H1 (cell line): ENCODE data around the gene FLRT2. TPM values are rescaled to one million over a fixed set of nuclear protein-coding genes. Genes with fewer than 3 reads are reported as not detected.

Experiments used
- CTCF ChIA-PET: fragments of 300-600 bp; sonication (Branson Sonifier 250); formaldehyde crosslinking; loops from one replicate; lab custom pipeline; 2021; ENCODE audit not compliant: partially characterized antibody; lab: Charles Lee
- POLR2A ChIA-PET: fragments of 300-600 bp; sonication (Branson Sonifier 250); formaldehyde crosslinking; loops from one replicate; lab custom pipeline; 2021; ENCODE audit warnings: inconsistent platforms; ENCODE audit not compliant: partially characterized antibody; lab: Charles Lee
- DNase-seq, 2 experiments: peaks; one replicate each; pipeline versions ENCODE4 v3.0.0 to v3.0.0-alpha.2; 2010 to 2022; ENCODE audit warnings: low spot score in 2 of 2, low read depth in 1 of 2, mixed read lengths in 1 of 2
- FAIRE-seq: peaks from 2 replicates; lab custom pipeline; 2011; peaks lifted over from hg19 to GRCh38; lab: Jason Lieb, UNC
- H2AFZ ChIP-seq: 2 replicates; pipeline ENCODE4 v1.8.1; 2012; ENCODE audit warnings: low read length, inconsistent platforms
- H2AK5ac ChIP-seq: 2 replicates; pipeline ENCODE4 v1.6.1; 2013; ENCODE audit warnings: low read depth, low read length
- H2BK120ac ChIP-seq: replicated peaks from 2 replicates; pipeline ENCODE3; 2013; ENCODE audit warnings: low read depth, low read length, inconsistent platforms
- H2BK12ac ChIP-seq: 2 replicates; pipeline ENCODE4 v1.6.1; 2013; ENCODE audit warnings: low read depth, low read length
- H2BK15ac ChIP-seq: 2 replicates; pipeline ENCODE4 v1.6.1; 2013; ENCODE audit warnings: low read length
- H2BK20ac ChIP-seq: 2 replicates; pipeline ENCODE4 v1.6.1; 2013; ENCODE audit warnings: low read length
- H2BK5ac ChIP-seq: 2 replicates; pipeline ENCODE4 v1.6.1; 2013; ENCODE audit warnings: low read depth, low read length
- H3K14ac ChIP-seq: 2 replicates; pipeline ENCODE4 v1.6.1; 2013; ENCODE audit warnings: inconsistent platforms; ENCODE audit not compliant: insufficient read length
- H3K18ac ChIP-seq: 2 replicates; pipeline ENCODE4 v1.6.1; 2013; ENCODE audit warnings: low read length; ENCODE audit errors: extremely low read depth
- H3K23ac ChIP-seq: 2 replicates; pipeline ENCODE4 v1.6.1; 2013; ENCODE audit warnings: inconsistent platforms; ENCODE audit not compliant: insufficient read length
- H3K23me2 ChIP-seq: 2 replicates; pipeline ENCODE4 v1.6.1; 2013; ENCODE audit warnings: low read depth, low read length
- H3K27ac ChIP-seq: 2 replicates; pipeline ENCODE4 v1.6.1; 2011; ENCODE audit warnings: low read depth, low read length, inconsistent platforms
- H3K27me3 ChIP-seq, 4 experiments: replicated peaks in 1 of 4; 1 replicate in 1 of 4; 2 replicates in 3 of 4; pipeline versions ENCODE4 v1.6.1 to v1.8.1; 2011 to 2013; ENCODE audit warnings: low read length in 3 of 4, mild to moderate bottlenecking in 3 of 4, inconsistent platforms in 2 of 4, mixed read lengths in 2 of 4, moderate library complexity in 1 of 4; ENCODE audit not compliant: control insufficient read depth in 3 of 4, insufficient read depth in 3 of 4; ENCODE audit errors: extremely low read depth in 1 of 4
- H3K36me3 ChIP-seq, 4 experiments: 2 replicates each; pipeline versions ENCODE4 v1.6.1 to v1.8.1; 2011 to 2013; ENCODE audit warnings: mild to moderate bottlenecking in 4 of 4, low read length in 3 of 4, moderate library complexity in 2 of 4, control low read depth in 1 of 4, inconsistent platforms in 1 of 4; ENCODE audit not compliant: insufficient read depth in 4 of 4, control insufficient read depth in 2 of 4
- H3K4ac ChIP-seq: replicated peaks from 2 replicates; pipeline ENCODE3; 2013; ENCODE audit warnings: low read length, low read depth, mixed read lengths, inconsistent platforms; ENCODE audit not compliant: insufficient read length
- H3K4me1 ChIP-seq, 4 experiments: replicated peaks in 1 of 4; 1 replicate in 1 of 4; 2 replicates in 3 of 4; pipeline versions ENCODE4 v1.6.1 to v1.8.1; 2011 to 2013; ENCODE audit warnings: low read length in 3 of 4, inconsistent platforms in 2 of 4, mixed read lengths in 1 of 4; ENCODE audit not compliant: insufficient read depth in 4 of 4, control insufficient read depth in 3 of 4
- H3K4me2 ChIP-seq, 2 experiments: 2 replicates each; pipeline versions ENCODE4 v1.6.1 to v1.8.1; 2011 to 2013; ENCODE audit warnings: low read depth in 2 of 2, low read length in 2 of 2, control low read depth in 1 of 2, inconsistent platforms in 1 of 2, mild to moderate bottlenecking in 1 of 2; ENCODE audit not compliant: insufficient read depth in 1 of 2
- H3K4me3 ChIP-seq, 4 experiments: fragments of 200-600, 300-600 bp in 1 of 4; sonication (generic), shearing (Covaris generic), sonication (Bioruptor Twin) in 1 of 4; 2 replicates each; pipeline versions ENCODE4 v1.5.1 to v1.8.1; 2011 to 2016; ENCODE audit warnings: low read length in 4 of 4, low read depth in 3 of 4, control low read depth in 2 of 4, inconsistent platforms in 2 of 4, mild to moderate bottlenecking in 2 of 4, mixed read lengths in 1 of 4, moderate library complexity in 1 of 4; ENCODE audit not compliant: insufficient read depth in 2 of 4; ENCODE audit errors: extremely low read depth in 1 of 4
- H3K56ac ChIP-seq: replicated peaks from 2 replicates; pipeline ENCODE3; 2013; ENCODE audit warnings: low read depth, mild to moderate bottlenecking, mixed read lengths, low read length, inconsistent platforms; ENCODE audit not compliant: insufficient read length
- H3K79me1 ChIP-seq: 2 replicates; pipeline ENCODE4 v1.6.1; 2013; ENCODE audit warnings: low read depth, low read length, control low read depth
- H3K79me2 ChIP-seq, 2 experiments: 2 replicates each; pipeline versions ENCODE4 v1.6.1 to v1.8.1; 2012 to 2013; ENCODE audit warnings: low read length in 2 of 2, mild to moderate bottlenecking in 2 of 2, inconsistent platforms in 1 of 2; ENCODE audit not compliant: insufficient read depth in 2 of 2, control insufficient read depth in 1 of 2
- H3K9ac ChIP-seq, 4 experiments: replicated peaks in 1 of 4; 1 replicate in 1 of 4; 2 replicates in 3 of 4; pipeline versions ENCODE4 v1.6.1 to v1.8.1; 2011 to 2013; ENCODE audit warnings: low read depth in 3 of 4, low read length in 3 of 4, control low read depth in 2 of 4, mild to moderate bottlenecking in 2 of 4, moderate library complexity in 2 of 4, inconsistent platforms in 1 of 4; ENCODE audit errors: extremely low read depth in 1 of 4
- H3K9me3 ChIP-seq, 2 experiments: 2 replicates each; pipeline versions ENCODE4 v1.6.1 to v1.8.1; 2012 to 2013; ENCODE audit warnings: mild to moderate bottlenecking in 2 of 2, moderate library complexity in 2 of 2, control low read depth in 1 of 2, inconsistent platforms in 1 of 2, low read depth in 1 of 2, low read length in 1 of 2, mixed read lengths in 1 of 2; ENCODE audit not compliant: insufficient read depth in 2 of 2
- H4K20me1 ChIP-seq, 2 experiments: replicated peaks in 1 of 2; 2 replicates each; pipeline versions ENCODE3 to v1.8.1; 2011 to 2013; ENCODE audit warnings: inconsistent platforms in 2 of 2, low read length in 2 of 2, mild to moderate bottlenecking in 1 of 2; ENCODE audit not compliant: insufficient read depth in 2 of 2, control insufficient read depth in 1 of 2
- H4K5ac ChIP-seq: 2 replicates; pipeline ENCODE4 v1.6.1; 2013; ENCODE audit warnings: low read length, low read depth, mixed read lengths, inconsistent platforms; ENCODE audit not compliant: insufficient read length
- H4K8ac ChIP-seq: 2 replicates; pipeline ENCODE4 v1.8.0; 2013; ENCODE audit warnings: mild to moderate bottlenecking, moderate library complexity, low read length, inconsistent platforms; ENCODE audit not compliant: insufficient read depth; ENCODE audit errors: extremely low read depth
- H4K91ac ChIP-seq: replicated peaks from 2 replicates; pipeline ENCODE3; 2013; ENCODE audit warnings: low read length, mixed read lengths, inconsistent platforms; ENCODE audit not compliant: insufficient read length
- ASH2L ChIP-seq: fragments of 200-600, 300-600 bp; sonication (generic); IDR thresholded peaks from one replicate; pipeline ENCODE4 v1.7.1; 2017; ENCODE audit warnings: low read length
- BACH1 ChIP-seq: IDR thresholded peaks from 2 replicates; pipeline ENCODE4 v1.6.1; 2012; ENCODE audit warnings: low read length, improper control_type of control experiment
- CBX8 ChIP-seq: fragments of 300-800, 300-1000 bp; sonication (generic); IDR thresholded peaks from 2 replicates; pipeline ENCODE4 v1.7.1; 2016; ENCODE audit warnings: low read depth, low read length, borderline replicate concordance
- CREB1 ChIP-seq: IDR thresholded peaks from 2 replicates; pipeline ENCODE4 v1.6.1; 2012; ENCODE audit warnings: inconsistent platforms
- EGR1 ChIP-seq: IDR thresholded peaks from 2 replicates; pipeline ENCODE4 v1.6.1; 2011; ENCODE audit warnings: low read depth, low read length, borderline replicate concordance
- KDM5A ChIP-seq: fragments of 200-600 bp; IDR thresholded peaks from 2 replicates; pipeline ENCODE4 v1.7.1; 2012; ENCODE audit warnings: mild to moderate bottlenecking, low read length, inconsistent platforms, mixed read lengths
- MAFK ChIP-seq: IDR thresholded peaks from 2 replicates; pipeline ENCODE4 v1.6.1; 2012; ENCODE audit warnings: low read depth, mild to moderate bottlenecking, improper control_type of control experiment, low read length
- NRF1 ChIP-seq: IDR thresholded peaks from 2 replicates; pipeline ENCODE4 v1.6.1; 2011; ENCODE audit warnings: mild to moderate bottlenecking, low read depth, low read length, improper control_type of control experiment
- POLR2A ChIP-seq, 2 experiments: IDR thresholded peaks; 1 replicate in 1 of 2; 2 replicates in 1 of 2; pipeline ENCODE4 v1.6.1; 2011; ENCODE audit warnings: low read depth in 2 of 2, low read length in 2 of 2, mild to moderate bottlenecking in 2 of 2; ENCODE audit errors: control extremely low read depth in 1 of 2
- RAD21 ChIP-seq, 2 experiments: IDR thresholded peaks in 1 of 2; conservative IDR thresholded peaks in 1 of 2; 2 replicates each; pipeline ENCODE4 v1.6.1; 2011; ENCODE audit warnings: low read depth in 2 of 2, low read length in 2 of 2, improper control_type of control experiment in 1 of 2, inconsistent platforms in 1 of 2, mild to moderate bottlenecking in 1 of 2, moderate library complexity in 1 of 2
- TAF7 ChIP-seq: optimal IDR thresholded peaks from 2 replicates; pipeline ENCODE3; 2011; ENCODE audit warnings: low read depth, mild to moderate bottlenecking, inconsistent platforms, low read length, moderate library complexity, borderline replicate concordance
- TEAD4 ChIP-seq: IDR thresholded peaks from 2 replicates; pipeline ENCODE4 v1.6.1; 2012; ENCODE audit warnings: low read depth, low read length, inconsistent platforms, mixed read lengths
- ZNF274 ChIP-seq: IDR thresholded peaks from 2 replicates; pipeline ENCODE4 v1.7.0; 2012; ENCODE audit warnings: low read length, borderline replicate concordance; ENCODE audit errors: extremely low read depth
- WGBS, 2 experiments: shearing (Covaris generic) in 1 of 2; methylation state at CpG; one replicate each; pipeline versions ENCODE4 v1.1.6 to v1.1.7; 2013 to 2015; ENCODE audit warnings: low lambda C conversion rate in 2 of 2, mixed read lengths in 2 of 2, inconsistent platforms in 1 of 2, low coverage in 1 of 2, missing lambda C conversion rate in 1 of 2; ENCODE audit not compliant: insufficient replicate concordance in 2 of 2, insufficient coverage in 1 of 2, insufficient read length in 1 of 2; ENCODE audit errors: extremely low coverage in 1 of 2, missing lambda C conversion rate in 1 of 2; 5-methylcytosine and 5-hydroxymethylcytosine counted together
- polyA plus RNA-seq, 7 experiments: library from polyadenylated mRNA; depleted of rRNA in 3 of 7; stranded (reverse) in 5 of 7; unstranded in 2 of 7; fragments of >200 nt in 5 of 7; fragments of 200-250 nt in 2 of 7; gene quantifications; 1 replicate in 5 of 7; 2 replicates in 1 of 7; 4 replicates in 1 of 7; pipeline versions ENCODE4 v1.2.1 to v1.2.3, GENCODE V29; 2011 to 2013; ENCODE audit warnings: missing spikeins in 2 of 7, mixed read lengths in 2 of 7
- total RNA-seq: library from RNA; stranded (reverse); fragmentation: NEBNext Ultra II Directional; extraction: Animal tissue kit (Norgen Biotek cat#: 25700); gene quantifications from 2 replicates; pipeline ENCODE4 v1.2.1, GENCODE V29; 2021
- TF ChIP-seq, protein P1 (sequence below): IDR thresholded peaks from 2 replicates; pipeline ENCODE4 v1.6.1; 2012; ENCODE audit warnings: inconsistent platforms

Gene FLRT2
- total and polyA plus RNA-seq, 2 of the 8 experiments (the other 6 are each of a cell fraction or from before 2014, with no cell fraction given): 2.4 to 6.9 TPM

DNA sequence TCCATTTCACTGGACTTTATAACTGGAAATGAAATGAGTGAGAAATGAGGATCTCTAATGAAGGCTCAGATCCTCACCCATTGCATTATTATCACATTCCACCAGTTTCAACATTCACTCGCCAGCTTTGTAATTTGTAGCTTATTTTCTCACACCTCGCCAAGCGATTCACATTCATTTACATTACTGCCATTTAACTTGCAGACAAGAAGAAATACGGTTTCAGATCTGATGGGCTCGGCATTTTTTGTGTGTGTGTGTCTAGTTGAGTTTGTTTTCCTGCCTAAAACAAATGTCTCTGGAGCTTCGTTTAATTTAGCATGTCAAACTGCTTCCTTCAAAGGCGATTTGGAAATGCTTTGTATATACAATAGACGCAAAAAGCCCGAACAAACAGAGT is 132.2 kb downstream of the FLRT2 start:
- H3K4me2 ChIP-seq: no peak overlapping the region
- 86% methylated on average over 9 of the region's 9 CpGs; no CpG with 5 or more reads in 1 of the 2 experiments for WGBS, 2 experiments
- H4K91ac ChIP-seq: no peak overlapping the region
- no peak overlapping the region for H2BK20ac ChIP-seq
- H4K20me1 ChIP-seq: no peaks in the 10 kb centered on the region
- H3K14ac ChIP-seq: no peak overlapping the region
- H2BK15ac ChIP-seq: no peak overlapping the region
- H3K27me3 ChIP-seq: no peaks in the 10 kb centered on the region
- no peaks in the 10 kb centered on the region for H3K79me1 ChIP-seq
- H2AK5ac ChIP-seq: no peak overlapping the region
- no peaks in the 10 kb centered on the region for H3K9me3 ChIP-seq
- no peak overlapping the region for H2BK12ac ChIP-seq
- no peak for DNase-seq
- 0 out of 2 replicates have a peak overlapping the region, but pooled peaks have one; percentile 4 for H2AFZ ChIP-seq
- H4K8ac ChIP-seq: no peak overlapping the region
- FAIRE-seq: no peak
- no peak overlapping the region for H4K5ac ChIP-seq
- H3K4me1 ChIP-seq: no peaks in the 10 kb centered on the region
- H2BK120ac ChIP-seq: no peak overlapping the region
- H3K27ac ChIP-seq: no peak overlapping the region
- CTCF ChIA-PET: interaction anchor here (1.9 kb wide), 1 partner anchor 374 kb away, joined by 5 read pairs; no protein-coding TSS in a partner anchor
- H3K36me3 ChIP-seq: no peaks in the 10 kb centered on the region
- H2BK5ac ChIP-seq: no peak overlapping the region
- no peak overlapping the region for H3K23ac ChIP-seq
- no peaks in the 10 kb centered on the region for H3K79me2 ChIP-seq
- H3K4ac ChIP-seq: no peak overlapping the region
- no peak overlapping the region for H3K56ac ChIP-seq
- H3K23me2 ChIP-seq: no peaks in the 10 kb centered on the region
- POLR2A ChIA-PET: no interaction called here
- no peak overlapping the region for H3K18ac ChIP-seq
- H3K9ac ChIP-seq: no peak overlapping the region
- H3K4me3 ChIP-seq: no peak overlapping the region
- TF ChIP-seq TAF7 (no peak), EGR1 (no peak), NRF1 (no peak), KDM5A (no peak), ZNF274 (no peak), TEAD4 (no peak), RAD21 (IDR thresholded peaks at IDR 0.05 in 1 of 2, conservative IDR thresholded peaks at IDR 0.05 in 1 of 2; ENCODE audit: low read depth in 2 of 2, low read length in 2 of 2) (no peak), CREB1 (no peak), MAFK (no peak), ASH2L (no peak), POLR2A (IDR thresholded peaks at IDR 0.05; ENCODE audit: control extremely low read depth in 1 of 2, low read depth in 2 of 2, low read length in 2 of 2) (no peak), BACH1 (no peak), CBX8 (no peak)
- TF ChIP-seq, protein P1, sequence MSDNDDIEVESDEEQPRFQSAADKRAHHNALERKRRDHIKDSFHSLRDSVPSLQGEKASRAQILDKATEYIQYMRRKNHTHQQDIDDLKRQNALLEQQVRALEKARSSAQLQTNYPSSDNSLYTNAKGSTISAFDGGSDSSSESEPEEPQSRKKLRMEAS: no peak
